Panc1 (cell line): ENCODE measurements around the gene DOK6.

ENCODE experiments used
- CTCF ChIP-seq: fragments of 450-650 bp; IDR thresholded peaks from 2 replicates; pipeline ENCODE4 v1.5.1; 2017; ENCODE audit warnings: mild to moderate bottlenecking
- POLR2AphosphoS5 ChIP-seq: IDR thresholded peaks from 2 replicates; pipeline ENCODE4 v1.6.1; 2012; ENCODE audit warnings: mild to moderate bottlenecking, low read depth, low read length, moderate library complexity
- REST ChIP-seq, 2 experiments: IDR thresholded peaks; 2 replicates each; pipeline ENCODE4 v1.6.1; 2011 to 2012; ENCODE audit warnings: low read depth in 2 of 2, control low read depth in 1 of 2, low read length in 1 of 2, mild to moderate bottlenecking in 1 of 2, moderate library complexity in 1 of 2; ENCODE audit not compliant: insufficient read depth in 1 of 2
- SIN3A ChIP-seq: IDR thresholded peaks from 2 replicates; pipeline ENCODE4 v1.6.1; 2012; ENCODE audit warnings: low read depth, mild to moderate bottlenecking, low read length, moderate library complexity, borderline replicate concordance; ENCODE audit not compliant: insufficient read depth
- TCF7L2 ChIP-seq: IDR thresholded peaks from 2 replicates; pipeline ENCODE4 v1.6.1; 2011; ENCODE audit warnings: mild to moderate bottlenecking, low read depth, low read length, inconsistent platforms

GRCh38 chr18:69367104-69367503 is 33.6 kb upstream of the DOK6 start:
- TF ChIP-seq CTCF (no peak), POLR2AphosphoS5 (no peak), SIN3A (no peak), REST (IDR thresholded peaks at IDR 0.05; ENCODE audit: insufficient read depth in 1 of 2, low read depth in 2 of 2, low read length in 1 of 2) (no peak), TCF7L2 (no peak)
